HG03025 (cell line): ENCODE data around the gene SEMA3A.
"Not testable (repeated sequence)": the region's sequence is repeated elsewhere in the genome, so short reads cannot be mapped to it uniquely, and the experiment has no call there.

Experiments used
- ATAC-seq: cut with Tn5 transposase; IDR thresholded peaks from one replicate; pipeline ENCODE4 v1.9.1; 2021; ENCODE audit warnings: mild to moderate bottlenecking, moderate library complexity; ENCODE audit not compliant: unreplicated experiment, low FRiP score

The SEMA3A gene

GRCh38 chr7:84194484-84195271, at the start of gene SEMA3A:
SEMA3A (minus strand) TSS chr7:84194789; CDS start chr7:84194586, 203 bp downstream.
- ATAC-seq, result no peak

GRCh38 chr7:84243037-84243436, 48.4 kb upstream of the SEMA3A start:
- not testable (repeated sequence) for ATAC-seq

- ATAC-seq, result no peak
Observed at GRCh38 chr7:84238596-84238995, 44.0 kb upstream of the SEMA3A start.

GRCh38 chr7:84237533-84238173, 43.1 kb upstream of the SEMA3A start:
- no peak for ATAC-seq

GRCh38 chr7:84236398-84236797, 41.8 kb upstream of the SEMA3A start:
- no peak for ATAC-seq

GRCh38 chr7:84232646-84233045, 38.1 kb upstream of the SEMA3A start:
- ATAC-seq, result no peak

GRCh38 chr7:84231157-84231556, 36.6 kb upstream of the SEMA3A start:
- no peak for ATAC-seq

- no peak for ATAC-seq
Observed at GRCh38 chr7:84230491-84230890, 35.9 kb upstream of the SEMA3A start.

GRCh38 chr7:84228526-84228925, 33.9 kb upstream of the SEMA3A start:
- ATAC-seq, result no peak

GRCh38 chr7:84226759-84227158, 32.2 kb upstream of the SEMA3A start:
- no peak for ATAC-seq

GRCh38 chr7:84224505-84224904, 29.9 kb upstream of the SEMA3A start:
- no peak for ATAC-seq

- no peak for ATAC-seq
Observed at GRCh38 chr7:84219310-84219709, 24.7 kb upstream of the SEMA3A start.

- no peak for ATAC-seq
Observed at GRCh38 chr7:84218681-84219080, 24.1 kb upstream of the SEMA3A start.

GRCh38 chr7:84216472-84216871, 21.9 kb upstream of the SEMA3A start:
- no peak for ATAC-seq

GRCh38 chr7:84214757-84215156, 20.2 kb upstream of the SEMA3A start:
- ATAC-seq, result not testable (repeated sequence)

- no peak for ATAC-seq
Observed at GRCh38 chr7:84210301-84210700, 15.7 kb upstream of the SEMA3A start.

- no peak for ATAC-seq
Observed at GRCh38 chr7:84209006-84209405, 14.4 kb upstream of the SEMA3A start.

- no peak for ATAC-seq
Observed at GRCh38 chr7:84207615-84208014, 13.0 kb upstream of the SEMA3A start.

- ATAC-seq, result no peak
Observed at GRCh38 chr7:84207025-84207424, 12.4 kb upstream of the SEMA3A start.

- no peak for ATAC-seq
Observed at GRCh38 chr7:84204655-84205054, 10.1 kb upstream of the SEMA3A start.

GRCh38 chr7:84202855-84203254, 8.3 kb upstream of the SEMA3A start:
- ATAC-seq, result no peak

GRCh38 chr7:84200859-84201258, 6.3 kb upstream of the SEMA3A start:
- no peak for ATAC-seq
